ENCODE data around the gene AGXT.

- TF ChIP-seq CTCF (conservative IDR thresholded peaks at IDR 0.05; ENCODE audit: low read length) (no peak), EZH2phosphoT487 (IDR thresholded peaks at IDR 0.05; ENCODE audit: borderline replicate concordance, low read depth, low read length) (no peak)
Observed at GRCh38 chr2:240912878-240913809, 44.5 kb downstream of the AGXT start.
